Measurements from ENCODE around the gene ASB5.

DNA sequence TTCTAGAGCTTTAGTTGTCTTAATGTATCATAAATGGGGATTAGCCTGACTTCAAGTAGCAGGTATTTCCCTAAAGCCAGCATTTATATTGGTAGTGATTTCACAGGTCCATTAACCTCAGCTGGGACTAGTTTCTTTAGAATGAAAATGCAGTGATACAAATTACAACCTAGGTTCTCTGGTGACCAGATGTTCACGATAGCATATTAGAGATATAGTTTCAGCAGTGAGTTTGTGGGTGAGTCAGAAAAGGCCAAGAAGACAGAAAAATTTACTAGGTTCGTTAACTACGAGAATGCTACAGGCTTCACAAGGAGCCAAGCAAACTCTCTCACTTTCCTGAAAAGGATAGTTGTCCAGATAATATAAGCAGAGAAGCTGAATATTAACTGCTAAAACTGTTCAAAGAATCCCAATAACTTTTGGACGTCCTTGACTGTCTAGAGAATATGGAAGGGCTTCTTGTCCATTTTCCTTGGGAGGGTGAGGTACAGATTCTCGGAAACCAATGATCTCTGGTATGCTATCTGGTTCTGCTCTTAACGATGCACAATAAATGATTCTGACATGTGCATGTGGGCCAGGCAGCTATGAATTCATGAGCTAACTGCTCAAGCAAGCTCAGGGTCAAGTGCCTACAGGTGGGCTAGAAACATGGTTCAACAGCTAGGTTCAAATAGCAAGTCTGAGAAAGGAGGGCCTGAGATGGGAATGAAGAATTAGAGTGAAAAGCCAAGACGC lies 44.7 kb upstream of the ASB5 start:
- TF ChIP-seq EP300 (conservative IDR thresholded peaks at IDR 0.05; ENCODE audit: poor library complexity, severe bottlenecking) (no peak), CTCF (IDR thresholded peaks at IDR 0.05; ENCODE audit: poor library complexity, severe bottlenecking) (no peak)
